Endothelial cell of umbilical vein (primary cell): Measurements from ENCODE around the gene SPATA31E1.

Experiments used
- POLR2A ChIP-seq: IDR thresholded peaks from 2 replicates; pipeline ENCODE4 v1.6.1; 2012; ENCODE audit warnings: low read depth, mild to moderate bottlenecking, control low read depth, low read length
- POLR2AphosphoS5 ChIP-seq: IDR thresholded peaks from 2 replicates; pipeline ENCODE4 v1.6.1; 2012; ENCODE audit warnings: low read depth, mild to moderate bottlenecking, control low read depth, low read length, moderate library complexity; ENCODE audit not compliant: insufficient read depth
- TF ChIP-seq, protein P1 (sequence below), 2 donors: IDR thresholded peaks; 1 replicate in 1 of 2; 2 replicates in 1 of 2; pipeline ENCODE4 v1.5.1; 2011; ENCODE audit warnings: low read length in 2 of 2, mild to moderate bottlenecking in 2 of 2, moderate library complexity in 2 of 2, control low read depth in 1 of 2, inconsistent platforms in 1 of 2, low read depth in 1 of 2; ENCODE audit not compliant: insufficient read depth in 1 of 2; ENCODE audit errors: extremely low read depth in 1 of 2

GRCh38 chr9:87868635-87869034 is 14.0 kb upstream of the SPATA31E1 start:
- TF ChIP-seq POLR2A (no peak), POLR2AphosphoS5 (no peak)
- TF ChIP-seq, protein P1, sequence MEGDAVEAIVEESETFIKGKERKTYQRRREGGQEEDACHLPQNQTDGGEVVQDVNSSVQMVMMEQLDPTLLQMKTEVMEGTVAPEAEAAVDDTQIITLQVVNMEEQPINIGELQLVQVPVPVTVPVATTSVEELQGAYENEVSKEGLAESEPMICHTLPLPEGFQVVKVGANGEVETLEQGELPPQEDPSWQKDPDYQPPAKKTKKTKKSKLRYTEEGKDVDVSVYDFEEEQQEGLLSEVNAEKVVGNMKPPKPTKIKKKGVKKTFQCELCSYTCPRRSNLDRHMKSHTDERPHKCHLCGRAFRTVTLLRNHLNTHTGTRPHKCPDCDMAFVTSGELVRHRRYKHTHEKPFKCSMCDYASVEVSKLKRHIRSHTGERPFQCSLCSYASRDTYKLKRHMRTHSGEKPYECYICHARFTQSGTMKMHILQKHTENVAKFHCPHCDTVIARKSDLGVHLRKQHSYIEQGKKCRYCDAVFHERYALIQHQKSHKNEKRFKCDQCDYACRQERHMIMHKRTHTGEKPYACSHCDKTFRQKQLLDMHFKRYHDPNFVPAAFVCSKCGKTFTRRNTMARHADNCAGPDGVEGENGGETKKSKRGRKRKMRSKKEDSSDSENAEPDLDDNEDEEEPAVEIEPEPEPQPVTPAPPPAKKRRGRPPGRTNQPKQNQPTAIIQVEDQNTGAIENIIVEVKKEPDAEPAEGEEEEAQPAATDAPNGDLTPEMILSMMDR (IDR thresholded peaks at IDR 0.05; ENCODE audit: extremely low read depth in 1 of 2, insufficient read depth in 1 of 2, low read depth in 1 of 2, low read length in 2 of 2), result no peak
